Measurements from ENCODE around the gene TECPR2.
"Not testable (repeated sequence)": the region's sequence is repeated elsewhere in the genome, so short reads cannot be mapped to it uniquely, and the experiment has no call there.

Gene TECPR2

GRCh38 chr14:102541771-102542170 lies 179.0 kb downstream of the TECPR2 start:
- Histone ChIP-seq H3K36me3 (no peaks in the 10 kb centered on the region), H3K27me3 (peaks cover 16% of the 10 kb centered on the region), H3K9ac (0 out of 2 replicates have a peak overlapping the region, but pooled peaks have one; percentile 24), H3K4me3 (no peak overlapping the region), H3K4me1 (peaks cover 97% of the 10 kb centered on the region), H3K4me2 (peak overlapping the region; percentile 95), H4K20me1 (no peaks in the 10 kb centered on the region), H3K9me3 (no peaks in the 10 kb centered on the region), H3K27ac (peak overlapping the region; percentile 97)
- no peak for TF ChIP-seq Cebpa-rat (IDR thresholded peaks at IDR 0.05)

GRCh38 chr14:102544046-102544746 lies 181.5 kb downstream of the TECPR2 start:
- H3K27me3 ChIP-seq: peaks cover 16% of the 10 kb centered on the region
- H4K20me1 ChIP-seq: no peaks in the 10 kb centered on the region
- TF ChIP-seq Cebpa-rat (IDR thresholded peaks at IDR 0.05): no peak
- H3K9me3 ChIP-seq: no peaks in the 10 kb centered on the region
- H3K27ac ChIP-seq: peak overlapping the region; percentile 78
- H3K4me1 ChIP-seq: peaks cover 98% of the 10 kb centered on the region
- H3K36me3 ChIP-seq: no peaks in the 10 kb centered on the region
- peak overlapping the region; percentile 87 for H3K4me2 ChIP-seq
- peak overlapping the region; percentile 52 for H3K4me3 ChIP-seq
- peak overlapping the region; percentile 52; the same call in 1 of the 2 replicates for H3K9ac ChIP-seq

GRCh38 chr14:102544747-102545460 lies 182.2 kb downstream of the TECPR2 start:
- no peaks in the 10 kb centered on the region for H3K36me3 ChIP-seq
- peak overlapping the region; percentile 52; the same call in 1 of the 2 replicates for H3K9ac ChIP-seq
- H3K4me2 ChIP-seq: peak overlapping the region; percentile 87
- TF ChIP-seq Cebpa-rat (IDR thresholded peaks at IDR 0.05): no peak
- peaks cover 16% of the 10 kb centered on the region for H3K27me3 ChIP-seq
- no peaks in the 10 kb centered on the region for H4K20me1 ChIP-seq
- peaks cover 98% of the 10 kb centered on the region for H3K4me1 ChIP-seq
- H3K4me3 ChIP-seq: peak overlapping the region; percentile 52
- H3K9me3 ChIP-seq: no peaks in the 10 kb centered on the region
- H3K27ac ChIP-seq: peak overlapping the region; percentile 78

- Histone ChIP-seq H4K20me1 (no peaks in the 10 kb centered on the region), H3K36me3 (no peaks in the 10 kb centered on the region), H3K9ac (peak overlapping the region; percentile 52; the same call in 1 of the 2 replicates), H3K4me3 (peak overlapping the region; percentile 52; the same call in 1 of the 2 replicates), H3K27ac (peak overlapping the region; percentile 78), H3K4me1 (peaks cover 98% of the 10 kb centered on the region), H3K9me3 (no peaks in the 10 kb centered on the region), H3K27me3 (peaks cover 16% of the 10 kb centered on the region), H3K4me2 (peak overlapping the region; percentile 87)
- TF ChIP-seq Cebpa-rat (IDR thresholded peaks at IDR 0.05): no peak
Observed at GRCh38 chr14:102545461-102546265, 182.9 kb downstream of the TECPR2 start.

GRCh38 chr14:102548616-102549240 lies 186.0 kb downstream of the TECPR2 start:
- H3K4me3 ChIP-seq: no peak overlapping the region
- H4K20me1 ChIP-seq: no peaks in the 10 kb centered on the region
- H3K4me1 ChIP-seq: peaks cover 99% of the 10 kb centered on the region
- H3K9ac ChIP-seq: no peak overlapping the region
- H3K9me3 ChIP-seq: no peaks in the 10 kb centered on the region
- TF ChIP-seq Cebpa-rat (IDR thresholded peaks at IDR 0.05): no peak
- H3K27ac ChIP-seq: peak overlapping the region; percentile 81; the same call in 1 of the 2 replicates
- peak overlapping the region; percentile 81 for H3K4me2 ChIP-seq
- H3K36me3 ChIP-seq: no peaks in the 10 kb centered on the region
- peaks cover 16% of the 10 kb centered on the region for H3K27me3 ChIP-seq

GRCh38 chr14:102550927-102551401 lies 188.2 kb downstream of the TECPR2 start:
- H3K27me3 ChIP-seq, H4K20me1 ChIP-seq, H3K36me3 ChIP-seq, H3K9me3 ChIP-seq, H3K9ac ChIP-seq, H3K4me3 ChIP-seq: not testable (repeated sequence)
- Histone ChIP-seq H3K4me2 (peak overlapping the region; percentile 29), H3K27ac (peak overlapping the region; percentile 48; the same call in 1 of the 2 replicates), H3K4me1 (peaks cover 98% of the 10 kb centered on the region)

Measured in BLaER1 (cell line).